AG10803 (cell line): ENCODE measurements around the gene IKZF1.

Source experiments
- DNase-seq: peaks from one replicate; pipeline ENCODE4 v3.0.0; 2010; ENCODE audit warnings: low read depth
- H3K4me3 ChIP-seq: 2 replicates; pipeline ENCODE4 v1.5.1; 2011; ENCODE audit warnings: mild to moderate bottlenecking, low read length, control low read depth
- CTCF ChIP-seq: conservative IDR thresholded peaks from 2 replicates; pipeline ENCODE4 v1.5.1; 2011; ENCODE audit warnings: mild to moderate bottlenecking, low read length, control low read depth, inconsistent platforms

The IKZF1 gene

GRCh38 chr7:50423860-50424259 is 119.3 kb downstream of the IKZF1 start:
- DNase-seq, result no peak
- H3K4me3 ChIP-seq, result no peak overlapping the region
- no peak for TF ChIP-seq CTCF

- H3K4me3 ChIP-seq, result no peak overlapping the region
- DNase-seq, result no peak
- no peak for TF ChIP-seq CTCF
Observed at GRCh38 chr7:50425318-50425717, 120.8 kb downstream of the IKZF1 start.

GRCh38 chr7:50426280-50427045 is 121.9 kb downstream of the IKZF1 start:
- H3K4me3 ChIP-seq, result no peak overlapping the region
- DNase-seq, result no peak
- no peak for TF ChIP-seq CTCF

GRCh38 chr7:50427518-50427917 is 123.0 kb downstream of the IKZF1 start:
- no peak for DNase-seq
- H3K4me3 ChIP-seq, result no peak overlapping the region
- no peak for TF ChIP-seq CTCF

GRCh38 chr7:50428911-50429310 is 124.4 kb downstream of the IKZF1 start:
- DNase-seq, result no peak
- TF ChIP-seq CTCF, result no peak
- no peak overlapping the region for H3K4me3 ChIP-seq

- no peak for TF ChIP-seq CTCF
- no peak for DNase-seq
- no peak overlapping the region for H3K4me3 ChIP-seq
Observed at GRCh38 chr7:50431316-50431715, 126.8 kb downstream of the IKZF1 start.

- no peak for TF ChIP-seq CTCF
- no peak overlapping the region for H3K4me3 ChIP-seq
- no peak for DNase-seq
Observed at GRCh38 chr7:50431722-50432305, 127.3 kb downstream of the IKZF1 start.
